SW480 (cell line): ENCODE measurements around the gene GRIN2A.
A peak's percentile ranks its signal among the peaks of the same experiment; 100 is the strongest.

Experiments
- DNase-seq: peaks from one replicate; pipeline ENCODE4 v3.0.0-alpha.2; 2016; ENCODE audit warnings: low spot score

The GRIN2A gene

DNA sequence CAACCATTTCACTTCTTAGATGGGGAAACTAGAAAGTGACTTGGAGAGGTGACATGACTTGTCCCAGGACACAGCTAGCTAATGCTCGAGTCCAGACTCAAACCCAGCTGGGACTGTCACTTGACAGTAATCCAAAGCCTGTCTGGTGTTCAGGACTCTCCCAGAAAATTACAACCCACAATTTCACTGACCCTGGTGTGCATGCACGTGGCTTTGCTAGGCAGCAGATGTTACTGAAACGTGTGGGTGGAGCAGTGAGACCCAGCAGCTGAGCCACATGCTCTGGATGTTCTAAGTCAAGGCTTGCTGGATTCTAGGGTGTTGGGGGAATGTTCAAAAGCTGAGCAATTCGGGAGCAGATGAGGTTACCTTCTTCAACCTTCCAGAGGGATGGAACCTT is 364.6 kb downstream of the GRIN2A start:
- no peak for DNase-seq

DNA sequence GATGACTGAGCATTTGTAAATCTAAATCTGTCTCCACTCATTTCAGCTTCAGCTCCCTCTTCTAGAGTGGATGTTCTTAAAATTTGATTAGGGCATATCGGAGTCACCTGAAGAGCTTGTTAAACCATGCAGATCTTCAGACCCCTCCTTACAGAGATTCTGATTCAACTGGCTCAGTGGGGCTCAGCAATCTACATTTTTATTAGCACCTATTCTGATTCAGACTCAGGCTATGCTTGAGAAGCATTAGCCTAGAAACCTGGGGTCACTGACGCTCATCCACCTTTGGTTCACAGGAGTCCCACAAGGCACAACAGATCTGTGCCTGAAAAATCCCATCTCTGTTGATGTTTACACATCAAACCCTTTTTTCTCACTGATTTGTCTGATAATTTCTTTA is 365.6 kb downstream of the GRIN2A start:
- no peak for DNase-seq

DNA sequence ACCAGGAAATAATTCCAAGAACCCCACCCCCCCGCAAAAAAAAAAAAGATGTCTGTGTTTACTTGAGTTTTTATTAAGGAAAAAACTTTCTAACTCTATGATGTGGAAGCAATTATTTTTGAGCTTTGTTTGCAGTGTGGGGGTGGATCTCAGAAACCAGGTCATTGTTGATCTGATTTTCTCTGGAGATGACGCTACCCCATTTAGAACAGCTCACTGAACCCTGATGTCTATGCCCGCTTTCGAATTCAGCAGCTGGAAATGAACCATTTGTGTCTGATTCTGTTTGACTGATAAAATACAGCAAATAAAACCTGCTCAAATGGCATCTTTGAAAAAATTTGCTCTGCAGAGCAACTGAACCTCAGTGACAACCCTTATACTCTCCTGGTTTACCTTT is 368.6 kb downstream of the GRIN2A start:
- DNase-seq = no peak

- no peak for DNase-seq
These were observed 374.0 kb downstream of the GRIN2A start for GRCh38 chr16:9808210-9808609.

DNA sequence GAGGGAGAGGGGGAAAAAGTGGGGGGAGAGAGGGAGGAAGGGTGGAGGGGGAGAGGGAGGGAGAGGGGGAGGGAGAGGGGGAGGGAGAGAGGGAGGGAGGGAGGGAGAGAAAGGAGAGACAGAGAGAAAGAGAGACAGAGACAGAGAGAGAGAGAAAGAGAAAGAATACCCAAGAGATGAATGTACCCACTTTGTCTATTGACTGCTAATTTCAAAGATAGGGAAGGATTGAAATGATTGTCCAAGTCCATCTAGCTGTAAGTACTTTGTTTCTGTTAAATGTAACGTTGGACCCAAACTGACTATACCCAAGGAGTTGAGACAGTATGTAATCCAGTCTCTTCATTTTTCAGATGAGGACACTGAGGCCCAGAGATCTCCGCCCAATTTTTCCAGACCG is 374.9 kb downstream of the GRIN2A start:
- no peak for DNase-seq

DNA sequence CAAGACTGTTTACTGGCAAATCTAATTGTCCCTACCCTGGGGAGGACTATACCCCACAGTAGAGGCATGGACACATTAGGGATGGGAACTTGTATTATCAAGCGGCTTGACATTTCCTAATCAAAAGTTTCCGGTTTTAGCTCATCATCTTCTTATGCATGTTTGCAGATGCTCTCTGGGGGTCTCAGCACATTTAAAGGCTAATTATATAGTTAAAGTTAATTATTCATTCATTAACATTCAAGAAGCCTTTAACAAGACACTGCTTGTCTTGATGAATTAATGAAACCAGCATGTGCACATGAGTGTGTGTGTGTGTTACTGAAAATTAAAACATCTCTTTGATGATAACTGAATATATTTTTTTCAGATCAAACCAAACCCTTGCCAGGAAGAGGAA is 377.1 kb downstream of the GRIN2A start:
- no peak for DNase-seq

- no peak for DNase-seq
These were observed 380.1 kb downstream of the GRIN2A start for GRCh38 chr16:9802160-9802559.

DNA sequence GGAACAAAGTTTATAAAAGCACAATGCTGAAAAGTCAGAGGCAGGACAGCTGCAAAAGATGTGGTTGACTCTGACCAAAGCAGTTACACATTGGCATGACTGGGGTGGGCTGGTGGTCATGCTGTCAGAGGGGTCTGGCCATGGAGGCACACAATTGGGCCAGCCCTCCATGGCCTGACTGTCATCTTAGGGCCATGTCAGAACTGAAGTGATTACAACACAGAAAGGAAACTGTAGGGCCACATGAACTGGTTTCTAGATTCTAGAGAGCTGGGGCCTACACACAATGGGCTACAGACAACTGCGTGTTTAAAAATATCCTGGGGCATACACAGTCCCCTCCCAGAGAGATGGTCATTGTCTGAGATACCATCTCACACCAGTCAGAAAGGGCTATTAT is 380.6 kb downstream of the GRIN2A start:
- DNase-seq = no peak

- no peak for DNase-seq
These were observed 382.0 kb downstream of the GRIN2A start for GRCh38 chr16:9800186-9800738.

- no peak for DNase-seq
These were observed 383.2 kb downstream of the GRIN2A start for GRCh38 chr16:9798952-9799580.

GRCh38 chr16:9798474-9798873 is 383.8 kb downstream of the GRIN2A start:
- DNase-seq = no peak

- peak; percentile 11 for DNase-seq
These were observed 384.9 kb downstream of the GRIN2A start for GRCh38 chr16:9797306-9797705.

DNA sequence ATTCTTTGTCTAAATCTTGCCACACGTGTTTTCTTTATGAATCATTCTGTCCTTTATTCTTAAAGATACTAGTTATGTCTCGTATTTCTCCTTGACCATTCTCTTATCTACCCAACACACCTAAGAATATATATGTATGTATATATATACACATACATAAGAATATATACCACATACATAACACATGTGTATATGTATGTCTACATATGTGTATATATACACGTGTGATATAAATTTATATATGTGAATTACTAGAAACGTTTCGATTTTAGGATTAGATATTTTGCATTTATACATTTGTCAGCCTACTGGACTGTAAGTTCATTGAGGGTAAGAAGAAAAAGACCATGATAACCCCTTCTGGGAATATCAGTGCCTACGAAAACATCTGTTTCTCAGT is 388.6 kb downstream of the GRIN2A start:
- DNase-seq = no peak

DNA sequence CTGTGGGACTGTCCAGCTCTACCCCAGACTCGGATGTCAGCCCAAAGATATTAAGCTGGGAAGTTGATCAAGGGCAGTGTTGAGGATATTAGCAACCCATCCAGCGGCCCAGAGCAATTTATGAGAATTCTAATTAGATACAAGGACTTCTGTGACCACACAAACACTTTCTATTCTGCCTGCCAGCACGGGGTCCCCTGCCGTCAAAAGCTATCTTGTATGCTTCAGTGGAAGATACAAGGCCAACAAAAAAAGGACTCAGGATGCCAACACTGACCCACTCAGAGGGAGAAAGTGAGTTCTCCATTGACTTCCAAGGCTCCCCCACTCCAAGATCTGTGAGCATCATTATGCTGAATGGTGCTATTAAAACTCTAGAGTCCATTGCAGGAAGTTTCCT is 390.7 kb downstream of the GRIN2A start:
- DNase-seq = no peak

- DNase-seq = no peak
These were observed 392.0 kb downstream of the GRIN2A start for GRCh38 chr16:9790199-9790598.

DNA sequence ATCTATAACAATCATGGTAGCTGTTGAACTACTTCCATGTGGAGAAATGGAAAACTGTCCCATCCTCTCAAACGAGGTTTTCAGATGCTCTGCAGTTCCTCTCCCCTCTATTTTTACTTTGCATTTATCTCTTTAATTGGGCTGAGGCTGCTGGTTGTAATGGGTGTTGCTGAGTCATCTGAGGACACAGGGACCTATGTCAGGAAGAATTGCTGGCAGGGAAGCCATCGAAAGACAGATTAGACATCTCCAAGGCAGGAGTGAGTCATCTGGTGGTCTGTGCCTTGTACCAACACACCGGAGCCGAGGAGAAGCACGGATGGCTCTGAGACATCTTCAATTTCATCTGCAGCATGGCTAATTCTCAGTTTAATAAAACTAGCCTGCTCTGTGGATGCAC is 394.5 kb downstream of the GRIN2A start:
- peak; percentile 44 for DNase-seq

GRCh38 chr16:9780831-9781230 is 401.4 kb downstream of the GRIN2A start:
- no peak for DNase-seq

GRCh38 chr16:9778849-9779248 is 403.4 kb downstream of the GRIN2A start:
- no peak for DNase-seq

GRCh38 chr16:9775998-9776397 is 406.2 kb downstream of the GRIN2A start:
- no peak for DNase-seq

GRCh38 chr16:9773289-9773688 is 408.9 kb downstream of the GRIN2A start:
- no peak for DNase-seq

GRCh38 chr16:9772526-9773225 is 409.6 kb downstream of the GRIN2A start:
- no peak for DNase-seq

DNA sequence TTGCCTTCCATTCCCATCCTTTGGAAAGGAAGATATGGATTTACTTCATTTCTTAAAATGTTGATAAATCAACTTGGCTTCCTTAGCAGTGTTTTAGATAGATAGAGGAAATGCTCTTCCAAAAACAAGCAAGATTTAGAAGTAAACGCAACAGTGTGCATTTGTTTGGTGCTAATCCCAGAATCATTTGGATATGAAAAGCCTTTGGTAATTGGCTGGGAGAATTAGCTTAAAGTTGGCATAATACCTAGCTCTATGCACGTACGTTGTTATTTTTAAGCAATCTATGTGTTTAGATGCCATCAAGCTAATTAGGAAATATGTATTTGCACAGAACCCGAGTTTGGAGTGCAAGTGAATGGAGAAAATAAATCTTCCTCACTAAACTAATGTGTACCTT is 415.3 kb downstream of the GRIN2A start:
- no peak for DNase-seq

DNA sequence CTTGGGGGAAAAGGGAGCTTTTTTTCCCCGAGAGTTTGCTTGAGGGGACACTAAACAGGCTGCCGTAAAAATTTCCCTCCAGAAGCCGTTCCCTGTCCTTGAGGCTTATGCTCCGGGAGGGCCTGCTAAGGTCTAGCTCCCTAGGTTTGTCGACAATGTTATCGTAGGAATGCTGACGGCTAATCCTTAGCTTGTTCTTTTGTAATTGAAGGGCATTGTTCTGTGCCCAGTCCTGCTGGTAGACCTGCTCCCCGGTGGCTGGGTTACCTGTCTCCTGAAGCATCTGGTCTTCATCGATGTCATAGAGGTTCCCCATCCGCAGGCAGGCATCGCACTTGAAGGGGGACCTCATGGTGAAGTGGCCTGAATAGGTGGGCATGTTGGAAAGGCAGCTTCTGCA is 418.7 kb downstream of the GRIN2A start:
- no peak for DNase-seq

GRCh38 chr16:9761870-9762269 is 420.4 kb downstream of the GRIN2A start:
- no peak for DNase-seq
